ENCODE data around the gene NDFIP1.
"Not testable (repeated sequence)": the region's sequence is repeated elsewhere in the genome, so short reads cannot be mapped to it uniquely, and the experiment has no call there.

The NDFIP1 gene

GRCh38 chr5:142080248-142080647, 28.3 kb upstream of the NDFIP1 start:
- DNase-seq (ENCODE audit: extremely low read depth, low read depth) = no peak
- H3K4me3 ChIP-seq (replicated peaks; ENCODE audit: low read depth, low read length) = no peak overlapping the region
- TF ChIP-seq CTCF (IDR thresholded peaks at IDR 0.05; ENCODE audit: low read depth, low read length, missing control alignments) = no peak

- DNase-seq (ENCODE audit: extremely low read depth, low read depth) = no peak
- no peak for TF ChIP-seq CTCF (IDR thresholded peaks at IDR 0.05; ENCODE audit: low read depth, low read length, missing control alignments)
- H3K4me3 ChIP-seq (replicated peaks; ENCODE audit: low read depth, low read length) = no peak overlapping the region
These were observed 26.3 kb upstream of the NDFIP1 start for GRCh38 chr5:142082182-142082781.

- no peak for TF ChIP-seq CTCF (IDR thresholded peaks at IDR 0.05; ENCODE audit: low read depth, low read length, missing control alignments)
- DNase-seq (ENCODE audit: extremely low read depth, low read depth) = no peak
- no peak overlapping the region for H3K4me3 ChIP-seq (replicated peaks; ENCODE audit: low read depth, low read length)
These were observed 22.4 kb upstream of the NDFIP1 start for GRCh38 chr5:142086229-142086628.

- no peak overlapping the region for H3K4me3 ChIP-seq (replicated peaks; ENCODE audit: low read depth, low read length)
- no peak for TF ChIP-seq CTCF (IDR thresholded peaks at IDR 0.05; ENCODE audit: low read depth, low read length, missing control alignments)
- no peak for DNase-seq (ENCODE audit: extremely low read depth, low read depth)
These were observed 21.9 kb upstream of the NDFIP1 start for GRCh38 chr5:142086679-142087078.

- H3K4me3 ChIP-seq (replicated peaks; ENCODE audit: low read depth, low read length) = no peak overlapping the region
- DNase-seq (ENCODE audit: extremely low read depth, low read depth) = no peak
- no peak for TF ChIP-seq CTCF (IDR thresholded peaks at IDR 0.05; ENCODE audit: low read depth, low read length, missing control alignments)
These were observed 20.5 kb upstream of the NDFIP1 start for GRCh38 chr5:142087920-142088679.

- not testable (repeated sequence) for H3K4me3 ChIP-seq (replicated peaks; ENCODE audit: low read depth, low read length); DNase-seq (ENCODE audit: extremely low read depth, low read depth)
These were observed 19.6 kb upstream of the NDFIP1 start for GRCh38 chr5:142088855-142089479.

- no peak overlapping the region for H3K4me3 ChIP-seq (replicated peaks; ENCODE audit: low read depth, low read length)
- DNase-seq (ENCODE audit: extremely low read depth, low read depth) = no peak
- TF ChIP-seq CTCF (IDR thresholded peaks at IDR 0.05; ENCODE audit: low read depth, low read length, missing control alignments) = no peak
These were observed 17.6 kb upstream of the NDFIP1 start for GRCh38 chr5:142091012-142091411.
